Activated T-cell treated with anti-CD3 and anti-CD28 coated beads, Interleukin-2, amount 50 U/mL, for 4 hours (primary cell): ENCODE measurements around the gene NAV2. TPM values are rescaled to one million over a fixed set of nuclear protein-coding genes. Genes with fewer than 3 reads are reported as not detected.

Source experiments
- ATAC-seq, 2 donors: fragments of 200-7000 bp; cut with Tn5 transposase; one replicate each; pipeline ENCODE4 v1.10.0; 2021
- DNase-seq: peaks from one replicate; pipeline ENCODE4 v3.0.0-alpha.2; 2020
- H3K27me3 Mint-ChIP-seq: one replicate; pipeline ENCODE4 v1.8.0; 2021; ENCODE audit warnings: low read depth, mixed read lengths
- H3K36me3 Mint-ChIP-seq: one replicate; pipeline ENCODE4 v1.8.0; 2022; ENCODE audit warnings: mixed read lengths; ENCODE audit not compliant: insufficient read depth
- H3K4me1 Mint-ChIP-seq: one replicate; pipeline ENCODE4 v1.8.0; 2021; ENCODE audit warnings: low read depth, mixed read lengths
- H3K4me3 Mint-ChIP-seq: one replicate; pipeline ENCODE4 v1.8.0; 2021; ENCODE audit warnings: mild to moderate bottlenecking, moderate library complexity, mixed read lengths
- H3K9me3 Mint-ChIP-seq: one replicate; pipeline ENCODE4 v1.8.0; 2021; ENCODE audit warnings: mixed read lengths
- total RNA-seq, 3 donors: library from RNA; stranded (reverse); gene quantifications; one replicate each; pipeline ENCODE4 v1.2.1, GENCODE V29; 2021

The NAV2 gene
- total RNA-seq, 3 donors from 2014 or later, result 0.08 to 0.60 (median 0.35) TPM

- ATAC-seq (no peak), DNase-seq (no peak)
- Mint-ChIP-seq H3K27me3 (peaks cover 13% of the 10 kb centered on the region), H3K9me3 (no peaks in the 10 kb centered on the region), H3K4me1 (no peaks in the 10 kb centered on the region), H3K36me3 (no peaks in the 10 kb centered on the region), H3K4me3 (no peak overlapping the region)
Measured at GRCh38 chr11:20032127-20032526, 319.5 kb downstream of the NAV2 start.

- no peak overlapping the region for H3K4me3 Mint-ChIP-seq
- H3K36me3 Mint-ChIP-seq, result no peaks in the 10 kb centered on the region
- no peaks in the 10 kb centered on the region for H3K9me3 Mint-ChIP-seq
- DNase-seq, result no peak
- ATAC-seq, result no peak
- no peaks in the 10 kb centered on the region for H3K4me1 Mint-ChIP-seq
- peaks cover 13% of the 10 kb centered on the region for H3K27me3 Mint-ChIP-seq
Measured at GRCh38 chr11:20032577-20033260, 320.1 kb downstream of the NAV2 start.

GRCh38 chr11:20033806-20034205 is 321.2 kb downstream of the NAV2 start:
- ATAC-seq, result no peak

GRCh38 chr11:20034941-20035340 is 322.3 kb downstream of the NAV2 start:
- peaks cover 13% of the 10 kb centered on the region for H3K27me3 Mint-ChIP-seq
- DNase-seq, result no peak
- no peaks in the 10 kb centered on the region for H3K36me3 Mint-ChIP-seq
- ATAC-seq, result no peak
- no peaks in the 10 kb centered on the region for H3K9me3 Mint-ChIP-seq
- H3K4me1 Mint-ChIP-seq, result no peaks in the 10 kb centered on the region
- H3K4me3 Mint-ChIP-seq, result no peak overlapping the region

More at GRCh38 chr11:20033806-20034205, 321.2 kb downstream of the NAV2 start:
- peaks cover 13% of the 10 kb centered on the region for H3K27me3 Mint-ChIP-seq
- DNase-seq, result no peak
- no peak overlapping the region for H3K4me3 Mint-ChIP-seq
- no peaks in the 10 kb centered on the region for H3K9me3 Mint-ChIP-seq
- H3K4me1 Mint-ChIP-seq, result no peaks in the 10 kb centered on the region
- H3K36me3 Mint-ChIP-seq, result no peaks in the 10 kb centered on the region

- H3K9me3 Mint-ChIP-seq, result no peaks in the 10 kb centered on the region
- no peaks in the 10 kb centered on the region for H3K4me1 Mint-ChIP-seq
Measured at GRCh38 chr11:20035375-20035700, 322.7 kb downstream of the NAV2 start.

GRCh38 chr11:20035701-20036601 is 323.3 kb downstream of the NAV2 start:
- no peak overlapping the region for H3K4me3 Mint-ChIP-seq
- peaks cover 13% of the 10 kb centered on the region for H3K27me3 Mint-ChIP-seq
- H3K4me1 Mint-ChIP-seq, result no peaks in the 10 kb centered on the region
- H3K9me3 Mint-ChIP-seq, result no peaks in the 10 kb centered on the region
- ATAC-seq (no peak), DNase-seq (no peak)
- H3K36me3 Mint-ChIP-seq, result no peaks in the 10 kb centered on the region

More at GRCh38 chr11:20035375-20035700, 322.7 kb downstream of the NAV2 start:
- Mint-ChIP-seq H3K36me3 (no peaks in the 10 kb centered on the region), H3K27me3 (peaks cover 13% of the 10 kb centered on the region), H3K4me3 (no peak overlapping the region)
- no peak for DNase-seq
- no peak for ATAC-seq

GRCh38 chr11:20036626-20037335 is 324.1 kb downstream of the NAV2 start:
- Mint-ChIP-seq H3K36me3 (no peaks in the 10 kb centered on the region), H3K4me3 (no peak overlapping the region), H3K4me1 (no peaks in the 10 kb centered on the region), H3K27me3 (peaks cover 13% of the 10 kb centered on the region), H3K9me3 (no peaks in the 10 kb centered on the region)
- no peak for ATAC-seq
- no peak for DNase-seq

- ATAC-seq (peak in 1 of 2 donors; percentile 63), DNase-seq (no peak)
- Mint-ChIP-seq H3K4me1 (no peaks in the 10 kb centered on the region), H3K36me3 (no peaks in the 10 kb centered on the region), H3K4me3 (no peak overlapping the region), H3K9me3 (no peaks in the 10 kb centered on the region), H3K27me3 (peaks cover 13% of the 10 kb centered on the region)
Measured at GRCh38 chr11:20037396-20038153, 324.9 kb downstream of the NAV2 start.

- no peaks in the 10 kb centered on the region for H3K4me1 Mint-ChIP-seq
- H3K4me3 Mint-ChIP-seq, result no peak overlapping the region
- no peak for ATAC-seq
- H3K9me3 Mint-ChIP-seq, result no peaks in the 10 kb centered on the region
- H3K36me3 Mint-ChIP-seq, result no peaks in the 10 kb centered on the region
- peaks cover 10% of the 10 kb centered on the region for H3K27me3 Mint-ChIP-seq
- no peak for DNase-seq
Measured at GRCh38 chr11:20038412-20038811, 325.8 kb downstream of the NAV2 start.

- no peak for ATAC-seq
- no peaks in the 10 kb centered on the region for H3K4me1 Mint-ChIP-seq
Measured at GRCh38 chr11:20038972-20039371, 326.3 kb downstream of the NAV2 start.

GRCh38 chr11:20041499-20041898 is 328.9 kb downstream of the NAV2 start:
- no peak for DNase-seq
- Mint-ChIP-seq H3K4me3 (no peak overlapping the region), H3K4me1 (no peaks in the 10 kb centered on the region), H3K27me3 (no peaks in the 10 kb centered on the region), H3K9me3 (no peaks in the 10 kb centered on the region), H3K36me3 (no peaks in the 10 kb centered on the region)
- no peak for ATAC-seq

More at GRCh38 chr11:20038972-20039371, 326.3 kb downstream of the NAV2 start:
- Mint-ChIP-seq H3K36me3 (no peaks in the 10 kb centered on the region), H3K4me3 (no peak overlapping the region), H3K9me3 (no peaks in the 10 kb centered on the region), H3K27me3 (peaks cover 10% of the 10 kb centered on the region)
- DNase-seq, result no peak

GRCh38 chr11:20042045-20042639 is 329.5 kb downstream of the NAV2 start:
- Mint-ChIP-seq H3K9me3 (no peaks in the 10 kb centered on the region), H3K4me1 (no peaks in the 10 kb centered on the region), H3K36me3 (no peaks in the 10 kb centered on the region), H3K4me3 (no peak overlapping the region), H3K27me3 (no peaks in the 10 kb centered on the region)
- DNase-seq (no peak), ATAC-seq (no peak)

- no peak for ATAC-seq
- no peak overlapping the region for H3K4me3 Mint-ChIP-seq
- H3K9me3 Mint-ChIP-seq, result no peaks in the 10 kb centered on the region
- H3K27me3 Mint-ChIP-seq, result no peaks in the 10 kb centered on the region
- H3K4me1 Mint-ChIP-seq, result no peaks in the 10 kb centered on the region
- DNase-seq, result no peak
- H3K36me3 Mint-ChIP-seq, result no peaks in the 10 kb centered on the region
Measured at GRCh38 chr11:20042811-20043341, 330.2 kb downstream of the NAV2 start.
